Measurements from ENCODE around the gene EIF3F.

- TF ChIP-seq, protein P1, sequence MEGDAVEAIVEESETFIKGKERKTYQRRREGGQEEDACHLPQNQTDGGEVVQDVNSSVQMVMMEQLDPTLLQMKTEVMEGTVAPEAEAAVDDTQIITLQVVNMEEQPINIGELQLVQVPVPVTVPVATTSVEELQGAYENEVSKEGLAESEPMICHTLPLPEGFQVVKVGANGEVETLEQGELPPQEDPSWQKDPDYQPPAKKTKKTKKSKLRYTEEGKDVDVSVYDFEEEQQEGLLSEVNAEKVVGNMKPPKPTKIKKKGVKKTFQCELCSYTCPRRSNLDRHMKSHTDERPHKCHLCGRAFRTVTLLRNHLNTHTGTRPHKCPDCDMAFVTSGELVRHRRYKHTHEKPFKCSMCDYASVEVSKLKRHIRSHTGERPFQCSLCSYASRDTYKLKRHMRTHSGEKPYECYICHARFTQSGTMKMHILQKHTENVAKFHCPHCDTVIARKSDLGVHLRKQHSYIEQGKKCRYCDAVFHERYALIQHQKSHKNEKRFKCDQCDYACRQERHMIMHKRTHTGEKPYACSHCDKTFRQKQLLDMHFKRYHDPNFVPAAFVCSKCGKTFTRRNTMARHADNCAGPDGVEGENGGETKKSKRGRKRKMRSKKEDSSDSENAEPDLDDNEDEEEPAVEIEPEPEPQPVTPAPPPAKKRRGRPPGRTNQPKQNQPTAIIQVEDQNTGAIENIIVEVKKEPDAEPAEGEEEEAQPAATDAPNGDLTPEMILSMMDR (conservative IDR thresholded peaks at IDR 0.05), result no peak
- no peak for TF ChIP-seq EZH2 (IDR thresholded peaks at IDR 0.05; ENCODE audit: low read depth)
Observed at GRCh38 chr11:7973011-7973410, 14.1 kb upstream of the EIF3F start.

Measured in PC-9 (cell line).